Fibroblast of villous mesenchyme (primary cell): ENCODE measurements around the gene CDH18. TPM values are rescaled to one million over a fixed set of nuclear protein-coding genes. Genes with fewer than 3 reads are reported as not detected.

Source experiments
- DNase-seq: peaks from one replicate; pipeline ENCODE4 v3.0.0-alpha.2; 2010; ENCODE audit warnings: low read depth
- H3K4me3 ChIP-seq: 2 replicates; pipeline ENCODE4 v1.5.1; 2011; ENCODE audit warnings: low read depth, mild to moderate bottlenecking, low read length
- CTCF ChIP-seq: IDR thresholded peaks from 2 replicates; pipeline ENCODE4 v1.5.1; 2012; ENCODE audit warnings: low read depth, mild to moderate bottlenecking, low read length; ENCODE audit not compliant: insufficient read depth
- total RNA-seq: library from RNA; depleted of rRNA; stranded (reverse); fragments of >200 nt; gene quantifications from 2 replicates; pipeline ENCODE4 v1.2.3, GENCODE V29; 2012

Gene CDH18
- total RNA-seq, 1 donor, result 0.43 TPM

- no peak for TF ChIP-seq CTCF
- H3K4me3 ChIP-seq, result no peak overlapping the region
- no peak for DNase-seq
Measured at GRCh38 chr5:20028506-20028905, 40.5 kb upstream of the CDH18 start.

GRCh38 chr5:20023686-20024180 is 35.7 kb upstream of the CDH18 start:
- no peak for TF ChIP-seq CTCF
- no peak for DNase-seq
- H3K4me3 ChIP-seq, result no peak overlapping the region

- TF ChIP-seq CTCF, result no peak
- no peak for DNase-seq
- H3K4me3 ChIP-seq, result no peak overlapping the region
Measured at GRCh38 chr5:20020247-20020646, 32.2 kb upstream of the CDH18 start.

GRCh38 chr5:20017021-20017420 is 29.0 kb upstream of the CDH18 start:
- TF ChIP-seq CTCF, result no peak
- DNase-seq, result no peak
- no peak overlapping the region for H3K4me3 ChIP-seq

GRCh38 chr5:20000416-20000815 is 12.4 kb upstream of the CDH18 start:
- TF ChIP-seq CTCF, result no peak
- no peak for DNase-seq
- H3K4me3 ChIP-seq, result no peak overlapping the region

GRCh38 chr5:19988457-19988856 is 457 bp upstream of the CDH18 start:
- no peak for TF ChIP-seq CTCF
- no peak overlapping the region for H3K4me3 ChIP-seq
- DNase-seq, result no peak

GRCh38 chr5:19986806-19987205 is 1.2 kb downstream of the CDH18 start:
- DNase-seq, result no peak
- no peak overlapping the region for H3K4me3 ChIP-seq
- no peak for TF ChIP-seq CTCF
